NCI-H146 treated with DMSO at 0.1 percent for 48 hours (cell line): ENCODE data around the gene PRPF8.

Source experiments
- DNase-seq: peaks from one replicate; lab custom pipeline; 2025; ENCODE audit not compliant: unreplicated experiment; lab: John Stamatoyannopoulos, UW

PRPF8 gene

DNA sequence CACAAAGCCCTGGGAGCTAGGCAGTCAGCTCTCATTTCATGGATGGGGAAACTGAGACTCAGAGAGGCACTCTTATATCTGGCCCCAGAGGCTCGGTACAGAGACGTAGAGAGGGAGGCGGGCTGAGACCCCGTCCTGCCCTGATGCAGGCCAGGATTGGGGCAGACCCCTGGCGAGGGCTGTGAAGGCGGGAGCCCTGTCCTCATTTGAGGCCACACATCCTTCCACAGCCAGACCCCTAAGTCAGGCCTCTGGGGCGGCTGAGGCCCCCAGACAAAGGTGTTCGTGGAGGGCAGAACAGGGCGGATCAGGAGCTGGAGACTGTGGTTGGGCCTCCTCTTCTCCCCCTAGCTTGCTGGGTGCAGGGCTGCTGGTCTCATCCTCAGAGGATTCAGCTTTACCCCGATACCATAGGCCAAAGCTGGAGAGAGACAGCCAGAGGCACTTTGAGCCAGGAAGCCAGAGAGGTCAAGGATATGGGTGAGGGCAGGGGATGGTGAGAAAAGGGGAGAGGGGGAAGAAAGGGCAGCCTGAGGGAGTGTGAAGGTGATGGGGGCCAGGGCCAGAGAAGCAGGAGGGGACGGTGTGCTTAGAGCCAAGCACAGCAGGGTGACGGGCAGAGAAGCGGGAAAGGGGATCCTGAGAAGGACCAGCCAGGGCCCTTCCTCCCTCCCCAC is 38.3 kb downstream of the PRPF8 start:
- DNase-seq = no peak

DNA sequence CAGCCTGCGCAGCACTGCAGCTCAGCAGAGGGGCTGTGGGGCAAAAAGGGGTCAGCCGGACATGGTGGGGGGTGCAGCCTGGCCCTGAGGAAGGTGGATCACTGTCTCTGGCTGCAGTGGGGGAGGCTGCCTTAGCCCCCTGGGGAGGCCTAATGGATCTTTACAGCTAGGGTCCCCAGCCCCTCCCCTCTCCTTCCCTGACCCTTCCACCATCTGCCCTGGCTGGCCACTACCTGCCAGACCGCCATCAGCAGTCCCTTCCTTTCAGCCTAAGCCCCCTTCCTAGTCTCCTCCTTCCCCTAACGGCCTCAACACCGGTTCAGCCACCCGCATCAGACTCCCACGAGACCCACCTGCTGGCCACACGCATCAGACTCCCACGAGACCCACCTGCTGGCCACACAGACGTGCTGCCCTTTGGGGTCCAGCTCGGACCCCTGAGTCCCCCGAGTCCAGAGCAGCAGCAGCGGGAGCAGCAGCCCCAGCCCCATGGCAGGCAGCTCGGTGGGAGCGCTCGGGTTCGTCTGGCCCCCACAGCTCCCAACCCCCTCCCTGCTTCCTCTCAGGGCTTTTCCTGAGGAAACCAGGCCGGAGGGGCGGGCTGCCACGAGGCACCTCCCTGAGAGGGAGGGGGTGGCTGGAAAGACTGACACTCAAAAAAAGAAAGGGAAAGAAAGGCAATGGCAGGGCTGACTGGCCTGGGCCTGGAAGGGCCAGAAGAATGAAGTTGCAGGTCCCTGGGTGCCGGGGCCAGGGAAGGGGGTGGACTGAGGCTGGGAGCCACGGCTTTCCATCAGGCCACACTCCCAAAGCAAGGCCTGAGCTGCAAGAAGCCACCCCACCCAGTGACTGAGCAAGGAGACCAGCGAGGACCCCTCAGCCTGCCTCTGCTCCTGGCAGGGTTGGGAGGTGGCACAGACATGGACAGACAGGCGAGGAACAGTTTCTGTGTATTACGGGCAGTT is 39.2 kb downstream of the PRPF8 start, which contains the start of gene SCARF1:
TSS of gene SCARF1 (minus strand) at position 526 of the 965 bp plus-strand sequence. CDS start at position 491, 35 bp downstream.
- no peak for DNase-seq

DNA sequence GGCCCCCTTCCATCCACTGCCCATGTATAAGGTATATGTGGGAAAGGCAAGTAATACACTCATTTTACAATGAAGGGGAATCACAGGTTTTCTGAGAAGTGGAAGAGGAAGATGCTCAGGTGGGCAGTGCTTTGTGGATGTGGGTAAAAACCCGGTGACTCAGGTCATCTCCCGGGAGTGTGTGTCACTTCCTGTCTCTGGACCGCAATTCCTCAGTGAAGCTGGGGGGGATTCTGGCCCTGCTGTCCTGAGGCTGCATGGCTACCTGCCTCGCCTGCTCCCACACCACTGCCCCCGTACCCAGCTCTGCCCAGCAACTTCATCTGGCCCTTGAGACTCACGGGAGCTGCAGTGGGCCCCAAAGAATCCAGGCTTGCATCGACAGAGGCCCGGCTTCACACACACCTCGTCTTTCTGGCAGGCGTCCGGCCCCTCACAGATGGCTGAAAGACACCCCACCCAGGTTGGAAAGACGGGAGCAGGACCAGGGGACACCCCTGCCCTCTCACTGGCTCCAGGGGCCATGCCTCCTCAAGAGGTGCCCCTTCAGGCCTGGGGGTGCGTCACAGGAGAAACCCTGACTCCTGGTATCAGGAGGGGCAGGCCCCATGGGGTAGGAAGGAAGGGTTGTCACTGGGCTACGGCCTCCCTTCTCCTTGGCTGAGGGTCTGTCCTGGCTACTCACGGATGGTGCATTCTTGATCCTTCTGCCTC is 40.0 kb downstream of the PRPF8 start:
- no peak for DNase-seq

DNA sequence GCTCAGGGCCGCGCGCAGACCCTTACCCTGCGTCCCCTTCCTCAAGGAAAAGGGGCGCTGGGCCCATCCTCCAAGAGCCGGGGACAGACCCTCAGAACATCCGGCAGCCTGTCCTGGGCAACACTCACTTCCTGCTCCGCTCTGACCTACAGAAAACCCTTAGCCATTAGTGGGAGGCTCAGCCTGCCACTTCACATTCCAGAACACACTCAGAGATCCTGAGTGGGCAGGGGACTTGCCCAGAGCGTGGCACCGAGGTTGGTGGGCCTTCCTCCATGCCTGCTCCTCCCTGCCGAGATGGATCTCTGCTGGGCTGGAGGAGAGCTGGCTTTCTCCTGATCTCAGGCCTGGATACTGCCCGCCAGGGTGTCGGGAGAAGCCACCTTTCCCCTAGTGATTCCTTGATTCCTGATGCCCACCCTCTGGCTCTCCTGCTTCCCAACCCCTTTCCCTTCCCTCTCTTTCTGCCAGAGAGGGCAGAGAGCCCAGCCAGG is 40.6 kb downstream of the PRPF8 start:
- no peak for DNase-seq

DNA sequence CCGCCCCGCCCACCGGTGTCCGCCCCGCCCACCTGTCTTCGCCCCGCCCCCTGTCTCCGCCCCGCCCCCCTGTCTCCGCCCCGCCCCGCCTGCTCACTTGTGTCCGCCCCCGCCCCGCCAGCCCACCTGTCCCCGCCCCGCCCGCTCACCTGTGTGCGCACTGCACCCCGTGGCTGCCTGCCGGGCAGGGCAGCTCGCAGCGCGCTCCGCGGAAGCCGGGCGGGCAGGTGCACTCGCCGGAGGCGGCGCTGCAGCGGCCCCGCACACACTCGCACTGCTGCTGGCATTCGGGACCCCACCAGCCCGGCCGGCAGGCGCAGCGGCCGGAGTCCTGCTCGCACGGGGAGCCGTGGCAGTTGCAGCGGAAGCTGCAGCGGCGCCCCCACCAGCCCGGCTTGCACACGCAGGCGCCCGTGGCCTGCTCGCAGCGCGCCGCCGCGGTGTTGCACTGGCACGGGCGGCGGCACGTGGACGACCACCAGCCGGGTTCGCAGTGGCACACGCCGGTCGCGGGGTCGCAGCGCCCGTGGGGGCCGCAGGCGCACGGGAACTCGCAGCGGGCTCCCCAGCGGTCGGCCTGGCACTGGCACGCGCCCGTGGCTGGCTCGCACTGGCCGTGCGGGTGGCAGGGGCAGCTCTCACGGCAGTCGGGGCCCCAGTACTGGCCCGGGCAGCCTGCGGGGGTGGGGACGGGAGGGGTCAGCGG is 41.2 kb downstream of the PRPF8 start:
- peak; percentile 37 for DNase-seq

DNA sequence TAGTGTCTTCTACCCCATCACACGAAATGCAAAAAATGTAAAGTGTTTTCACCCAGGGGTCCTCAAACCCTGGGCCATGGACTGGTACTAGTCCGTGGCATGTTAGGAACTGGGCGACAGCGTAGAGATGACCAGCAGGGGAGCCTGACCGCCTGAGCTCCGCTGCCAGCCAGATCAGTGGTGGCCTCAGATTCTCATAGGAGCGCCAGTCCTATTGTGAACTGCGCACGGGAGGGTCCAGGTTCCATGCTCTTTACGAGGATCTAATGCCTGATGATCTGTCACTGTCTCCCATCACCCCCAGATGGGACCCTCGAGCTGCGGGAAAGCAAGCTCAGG is 43.6 kb downstream of the PRPF8 start:
- no peak for DNase-seq

DNA sequence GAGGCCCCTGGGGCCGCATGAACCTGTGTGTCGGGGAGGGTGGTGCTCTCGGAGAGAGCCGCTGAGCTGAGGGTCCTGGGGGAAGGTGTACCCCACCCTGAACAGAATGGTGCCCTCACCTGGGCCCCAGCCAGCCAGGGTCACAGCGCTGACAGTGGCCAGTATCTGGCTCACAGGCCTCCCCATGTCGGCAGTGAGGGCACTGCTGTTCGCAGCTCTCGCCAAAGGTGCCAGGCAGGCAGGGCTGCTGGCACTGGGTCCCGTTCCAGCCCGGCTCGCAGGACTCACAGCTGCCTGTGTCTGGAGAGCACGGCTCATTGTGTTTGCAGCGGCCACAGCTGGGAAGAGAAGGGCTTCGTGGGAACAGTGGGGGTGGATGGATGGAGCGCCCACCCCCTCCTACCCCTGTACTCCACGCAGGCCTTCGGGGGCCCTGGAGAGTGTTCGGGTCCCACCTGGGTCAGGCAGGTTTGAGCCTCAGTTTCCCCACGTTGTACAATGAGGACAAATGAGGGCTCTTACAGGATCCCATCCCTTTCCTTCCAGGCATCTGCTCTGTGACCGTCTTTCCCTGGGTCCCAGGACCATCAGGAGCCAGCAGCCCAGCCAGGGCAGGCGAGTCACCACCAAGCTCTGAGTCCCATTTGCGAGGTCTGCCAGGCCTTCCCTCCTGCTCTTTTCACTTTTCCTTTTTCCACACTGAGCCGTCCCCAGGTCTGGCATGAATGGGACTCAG is 44.2 kb downstream of the PRPF8 start:
- DNase-seq = no peak

DNA sequence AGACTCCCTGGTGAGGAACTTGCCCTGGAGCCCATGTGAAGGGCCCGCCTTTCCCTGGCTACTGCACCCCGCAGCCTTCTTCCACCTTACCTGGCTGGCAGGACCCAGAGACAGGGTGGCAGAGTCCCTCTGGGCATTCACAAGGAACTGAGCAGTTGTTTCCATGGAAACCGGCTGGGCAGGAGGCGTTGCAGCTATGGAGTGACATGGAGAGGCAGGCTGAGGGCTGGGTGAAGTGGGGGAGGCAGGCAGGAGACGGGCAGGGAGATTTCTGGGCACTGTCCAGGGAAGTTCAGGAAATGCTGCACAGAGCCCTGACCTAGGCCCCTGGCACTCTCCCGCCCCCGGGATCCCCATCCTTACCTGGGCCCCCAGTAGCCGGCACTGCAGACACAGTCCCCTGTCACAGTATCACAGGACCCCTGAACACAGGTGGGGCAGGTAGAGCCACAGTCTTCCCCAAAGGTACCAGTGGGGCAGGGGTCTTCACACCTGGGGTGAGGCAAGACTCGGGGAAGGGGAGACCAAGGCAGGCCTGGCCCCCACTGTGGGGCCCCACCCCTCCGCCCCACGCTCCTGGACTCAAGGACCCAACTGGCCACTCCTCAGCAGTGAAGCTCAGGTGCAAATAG is 45.0 kb downstream of the PRPF8 start:
- no peak for DNase-seq

DNA sequence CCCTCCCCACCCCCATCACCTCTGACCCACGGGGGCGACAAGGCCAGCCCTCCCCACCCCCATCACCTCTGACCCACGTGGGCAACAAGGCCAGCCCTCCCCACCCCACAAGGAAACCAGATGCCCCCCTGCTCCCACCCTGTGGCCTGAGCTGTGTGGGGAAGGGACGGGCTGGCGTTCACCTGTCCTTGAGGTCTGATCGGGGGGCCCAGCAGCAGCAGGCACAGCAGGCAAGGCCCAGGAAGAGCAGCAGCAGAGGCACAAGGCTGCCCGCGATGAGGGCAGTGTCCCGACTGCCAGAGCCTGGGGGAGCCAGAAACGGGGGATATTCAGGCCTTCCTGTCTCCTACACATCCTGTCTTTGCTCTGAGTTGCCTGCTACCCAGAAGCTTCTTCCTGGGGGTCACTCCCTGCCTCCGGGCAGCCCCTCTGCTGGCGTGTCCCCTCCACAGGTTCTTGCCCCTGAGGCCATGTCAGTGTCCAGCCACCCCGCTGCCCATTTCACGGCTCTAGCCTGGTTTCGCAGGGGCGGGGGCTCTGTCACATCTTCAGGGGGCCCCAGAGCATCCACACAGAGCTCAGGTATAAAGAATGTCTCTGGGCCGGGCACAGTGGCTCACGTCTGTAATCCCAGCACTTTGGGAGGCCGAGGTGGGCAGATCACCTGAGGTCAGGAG is 45.9 kb downstream of the PRPF8 start:
- DNase-seq = no peak

DNA sequence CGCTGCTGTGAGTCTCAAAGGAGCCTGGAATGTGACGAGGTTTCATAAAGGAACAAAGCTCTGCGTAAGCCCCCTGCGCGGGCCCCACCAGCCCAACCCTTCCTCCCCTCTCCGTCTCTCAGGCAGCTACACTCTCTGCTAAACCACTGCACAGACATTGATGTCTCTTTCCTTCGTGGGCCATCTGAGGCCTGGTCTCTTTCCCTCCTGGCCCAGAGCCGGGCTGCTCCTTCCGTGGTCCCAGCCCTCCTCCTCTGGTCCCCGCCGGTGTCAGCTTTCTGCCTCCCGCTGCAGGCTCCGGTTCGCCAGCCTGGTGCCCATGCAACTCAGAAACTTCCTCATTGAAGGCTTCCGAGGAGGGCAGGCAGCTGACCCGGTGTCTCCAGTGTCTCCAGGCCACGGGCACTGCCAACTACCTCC is 46.5 kb downstream of the PRPF8 start:
- DNase-seq = no peak

DNA sequence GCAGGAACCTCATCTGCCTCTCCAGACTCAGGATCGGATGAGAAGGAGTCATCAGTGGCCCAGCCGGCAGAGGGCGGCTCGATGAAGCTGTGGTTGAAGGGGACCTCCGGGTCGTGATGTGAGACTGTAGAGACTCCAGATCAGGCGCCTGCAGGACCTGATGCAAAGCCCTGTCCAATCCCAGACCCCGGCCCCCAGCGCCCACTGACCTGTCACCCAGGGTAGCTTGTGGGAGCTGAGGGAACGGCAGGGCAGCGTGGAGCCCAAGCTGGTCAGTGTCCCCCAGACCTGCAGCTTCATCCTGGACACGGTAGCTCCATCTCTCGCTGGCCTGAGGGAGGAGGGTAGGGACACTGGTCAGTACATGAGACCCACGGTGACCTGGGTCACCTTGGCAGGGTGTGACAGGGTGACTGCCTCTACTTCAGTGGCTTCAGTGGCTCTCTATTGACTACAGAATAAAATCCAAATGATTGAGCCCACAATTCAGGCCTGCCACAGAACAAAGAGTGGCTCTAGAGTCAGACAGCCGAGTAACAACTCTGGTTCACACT is 47.9 kb downstream of the PRPF8 start:
- no peak for DNase-seq

DNA sequence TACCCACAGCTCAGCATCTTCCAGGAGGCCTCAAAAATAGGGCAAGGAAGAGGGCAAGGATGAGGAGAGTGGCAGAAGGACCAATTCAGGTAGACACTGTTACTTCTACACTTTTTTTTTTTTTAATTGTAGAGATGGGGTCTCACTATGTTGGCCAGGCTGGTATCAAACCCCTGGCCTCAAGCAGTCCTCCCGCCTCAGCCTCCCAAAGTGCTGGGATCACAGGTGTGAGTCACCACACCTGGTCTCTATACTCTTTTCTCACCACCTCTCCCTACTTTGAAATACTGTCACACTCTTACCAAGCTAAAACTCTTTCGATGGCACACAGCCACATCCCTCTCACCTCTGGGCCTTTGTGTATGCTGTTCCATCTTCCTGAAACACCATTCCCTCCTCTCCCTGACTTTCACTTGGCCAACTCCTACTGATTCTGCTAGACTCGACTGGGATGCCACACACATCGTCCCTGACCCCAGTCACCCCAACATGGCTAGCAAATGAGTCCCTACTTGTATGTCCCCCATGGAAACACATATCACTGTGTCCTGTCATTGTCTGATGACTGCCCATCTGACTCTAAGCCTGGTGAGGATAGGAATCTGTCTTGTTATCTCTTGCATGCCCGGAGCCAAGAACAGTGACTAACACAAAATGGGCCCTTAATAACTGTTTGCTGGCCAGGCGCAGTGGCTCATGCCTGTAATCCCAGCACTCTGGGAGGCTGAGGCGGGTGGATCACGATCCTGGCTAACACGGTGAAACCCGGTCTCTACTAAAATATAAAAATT is 48.8 kb downstream of the PRPF8 start:
- no peak for DNase-seq

DNA sequence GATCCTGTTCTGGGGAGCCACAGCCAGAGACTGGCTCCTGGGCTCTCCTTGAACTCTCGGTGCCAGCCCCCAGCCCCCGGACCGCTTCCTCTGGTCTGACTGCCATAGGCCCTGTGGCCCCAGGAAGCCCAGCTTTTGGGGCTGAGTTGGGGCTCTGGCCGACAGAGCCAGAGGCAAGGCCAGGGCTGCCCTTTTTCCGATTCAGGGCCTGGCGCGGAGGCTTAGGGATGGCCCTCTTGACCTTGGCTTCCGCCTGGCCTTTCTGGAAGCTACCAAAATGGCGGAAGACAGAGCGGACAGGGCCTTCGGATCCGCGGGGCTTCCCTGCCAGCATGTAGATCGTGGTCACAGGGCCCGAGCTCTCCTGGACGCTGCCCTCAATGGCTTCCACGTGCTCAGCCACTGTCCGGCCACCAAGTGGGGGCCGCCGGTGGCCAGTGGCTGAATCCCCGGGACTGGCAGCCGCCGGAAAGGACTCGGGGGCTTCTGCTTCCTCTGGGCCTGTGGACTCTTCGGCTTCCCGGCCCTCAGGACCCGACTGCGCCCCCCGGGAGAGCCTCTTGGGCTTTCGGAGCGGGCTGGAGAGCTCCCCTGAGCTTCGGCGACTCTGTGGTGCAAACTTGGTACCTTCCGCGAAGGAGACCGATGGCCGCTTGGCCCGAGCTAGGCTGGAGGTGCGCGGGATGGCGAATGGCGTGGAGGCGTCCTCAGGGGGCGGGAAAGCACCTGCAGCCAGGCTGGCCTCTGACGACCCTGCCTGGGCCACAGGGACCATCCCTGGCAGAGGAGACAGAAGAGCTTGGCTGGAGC is 49.6 kb downstream of the PRPF8 start:
- no peak for DNase-seq

DNA sequence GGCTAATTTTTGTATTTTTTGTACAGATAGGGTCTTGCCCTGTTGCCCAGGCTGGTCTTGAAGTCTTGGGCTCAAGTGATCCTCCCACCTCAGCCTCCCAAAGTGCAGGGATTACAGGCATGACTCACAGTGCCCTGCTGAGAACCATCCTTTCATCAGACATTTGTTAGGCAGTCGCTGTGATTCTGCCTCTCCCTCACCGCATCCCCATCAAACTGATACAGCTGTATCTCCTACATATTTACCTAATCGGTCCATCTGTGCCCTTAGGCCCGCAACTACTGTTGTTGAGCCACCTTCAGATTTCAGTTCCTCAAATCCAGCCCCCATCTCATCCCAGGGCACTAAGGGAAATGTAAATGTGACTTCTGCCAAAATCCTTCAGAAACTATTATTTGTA is 54.0 kb downstream of the PRPF8 start:
- no peak for DNase-seq

DNA sequence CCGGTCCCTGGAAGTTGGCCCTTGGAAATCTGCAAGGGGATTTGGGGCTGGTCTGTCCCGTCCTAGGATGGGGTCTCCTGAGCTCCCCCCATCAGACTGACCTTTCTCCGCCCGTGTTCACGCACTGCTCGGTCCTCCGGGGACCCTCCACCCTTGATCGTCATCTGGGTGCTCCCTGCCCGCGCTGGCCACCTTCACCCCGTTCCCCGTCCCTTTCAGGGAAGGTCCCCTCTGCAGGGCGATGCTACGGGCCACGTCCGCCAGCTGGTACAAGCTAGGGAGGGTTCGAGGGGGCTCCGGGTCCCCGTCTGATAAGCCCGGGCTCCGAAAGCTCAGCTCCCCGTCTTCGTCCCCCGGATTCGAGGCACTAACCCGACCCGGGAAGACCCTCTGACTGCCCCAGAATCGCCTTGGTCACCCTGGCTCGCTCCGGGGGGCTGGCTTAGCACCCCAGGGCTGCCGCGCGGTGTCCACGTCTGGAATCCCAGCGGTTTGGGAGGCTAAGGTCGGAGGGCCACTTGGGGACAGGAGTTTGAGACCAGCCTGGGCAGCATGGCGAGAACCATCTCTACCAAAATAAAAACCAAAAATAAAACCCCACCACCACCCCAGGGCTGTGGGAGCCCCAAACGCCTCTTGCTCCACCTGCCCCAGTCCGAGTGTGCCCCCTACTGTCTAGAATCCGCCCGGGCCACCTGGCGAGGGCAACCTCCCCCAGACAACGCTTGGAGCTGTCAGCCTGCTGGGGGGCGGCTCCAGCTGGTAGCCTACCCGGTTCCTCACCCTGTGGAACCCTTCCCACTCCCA is 55.0 kb downstream of the PRPF8 start:
- no peak for DNase-seq

DNA sequence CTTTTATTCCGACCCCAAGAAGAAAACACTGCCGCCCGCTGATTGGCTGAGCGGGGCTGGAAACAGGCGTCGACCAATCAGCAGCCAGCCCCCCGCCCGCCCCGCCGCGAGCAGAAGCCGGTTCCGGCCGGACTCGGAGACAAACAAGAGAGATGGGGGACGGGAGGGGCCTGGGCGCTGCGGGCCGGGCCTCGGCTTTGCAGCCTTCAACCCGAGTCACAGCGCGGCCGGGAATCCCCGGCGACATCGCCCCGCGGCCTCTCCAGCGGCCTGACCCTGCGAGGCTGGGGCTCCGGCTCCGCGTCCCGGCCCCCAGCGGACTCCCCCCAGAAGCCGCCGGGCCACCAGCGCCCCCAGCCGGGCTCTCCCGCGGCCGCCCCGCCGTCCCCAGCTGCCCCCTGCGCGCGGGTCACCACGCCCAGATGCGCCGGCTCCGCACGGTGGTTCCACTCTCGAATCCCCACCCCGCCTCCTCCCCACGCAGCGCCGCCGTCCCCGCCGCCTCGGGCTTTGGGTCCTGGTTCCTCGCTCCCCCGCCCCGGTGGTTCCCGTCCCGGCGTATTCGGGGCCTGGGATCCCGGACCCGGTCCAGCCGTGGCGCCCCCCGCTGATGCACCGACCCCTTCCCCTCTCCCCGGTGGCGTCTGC is 55.7 kb downstream of the PRPF8 start:
- DNase-seq = peak; percentile 88
